Body of pancreas (tissue), 4 donors: Measurements from ENCODE around the gene VAV1. TPM values are rescaled to one million over a fixed set of nuclear protein-coding genes. Genes with fewer than 3 reads are reported as not detected.

Experiments
- ATAC-seq: fragments of 150-250 bp; one replicate; pipeline ENCODE4 v1.9.1; 2016
- DNase-seq, 4 donors: peaks; one replicate each; pipeline ENCODE4 v3.0.0-alpha.2; 2019
- H3K27ac ChIP-seq, 4 donors: fragments of 200-600 bp; sonication (generic); 1 replicate in 3 of 4; 2 replicates in 1 of 4; pipeline versions ENCODE4 v1.5.1 to v1.6.1; 2016 to 2019; ENCODE audit warnings: mild to moderate bottlenecking in 1 of 4, mixed read lengths in 1 of 4, moderate library complexity in 1 of 4
- H3K27me3 ChIP-seq, 2 donors: fragments of 200-600 bp; sonication (generic); one replicate each; pipeline ENCODE4 v1.6.0; 2016; ENCODE audit warnings: mild to moderate bottlenecking in 1 of 2
- H3K36me3 ChIP-seq, 2 donors: fragments of 200-600 bp; sonication (generic); replicated peaks in 1 of 2; 2 replicates each; pipeline ENCODE4 v1.5.1; 2016; ENCODE audit warnings: low read depth in 2 of 2; ENCODE audit not compliant: insufficient read depth in 1 of 2
- H3K4me1 ChIP-seq: fragments of 200-600 bp; sonication (generic); one replicate; pipeline ENCODE4 v1.6.0; 2016
- H3K4me3 ChIP-seq, 2 donors: fragments of 200-600 bp; sonication (generic); 1 replicate in 1 of 2; 2 replicates in 1 of 2; pipeline ENCODE4 v1.5.1; 2016 to 2019
- H3K9me3 ChIP-seq, 3 donors: fragments of 200-600 bp; sonication (generic); 1 replicate in 2 of 3; 2 replicates in 1 of 3; pipeline ENCODE4 v1.5.1; 2016
- CTCF ChIP-seq, 7 experiments: fragments of 450-650 bp in 4 of 7; fragments of 200-600 bp in 3 of 7; sonication (generic) in 3 of 7; IDR thresholded peaks; one replicate each; pipeline ENCODE4 v1.5.1; 2016 to 2019; ENCODE audit warnings: antibody characterized with exemption in 7 of 7
- POLR2A ChIP-seq, 3 donors: fragments of 450-650 bp; IDR thresholded peaks; one replicate each; pipeline ENCODE4 v1.6.1; 2016; ENCODE audit warnings: antibody characterized with exemption in 3 of 3, mild to moderate bottlenecking in 2 of 3
- WGBS, 2 donors: methylation state at CpG; one replicate each; pipeline ENCODE4 v1.1.5; 2017; 5-methylcytosine and 5-hydroxymethylcytosine counted together
- intact Hi-C: fragments of 100-400 bp; cut with DNase I; formaldehyde crosslinking; loops from one replicate; pipeline ENCODE4 v1.15.1; 2023
- total RNA-seq, 2 donors: library from RNA; depleted of rRNA; stranded (reverse); fragments of >200 nt; gene quantifications; one replicate each; pipeline ENCODE4 v1.1.0, GENCODE V29; 2016

Gene VAV1
- total RNA-seq, 2 donors from 2014 or later, result 1.3 to 5.6 TPM

- no peaks in the 10 kb centered on the region for H3K4me1 ChIP-seq
- 53 to 76% methylated on average over 3 to 4 of the region's 4 CpGs for WGBS, 2 donors
Measured at GRCh38 chr19:6779206-6779605, 6.7 kb downstream of the VAV1 start.

GRCh38 chr19:6787393-6787792 is 14.9 kb downstream of the VAV1 start:
- 88% methylated on average over 4 of the region's 4 CpGs for WGBS, 2 donors
- Histone ChIP-seq H3K27me3 (no peaks in the 10 kb centered on the region), H3K4me1 (no peaks in the 10 kb centered on the region), H3K4me3 (no peak overlapping the region), H3K9me3 (no peaks in the 10 kb centered on the region), H3K27ac (no peak overlapping the region), H3K36me3 (no peaks in the 10 kb centered on the region)
- no peak for DNase-seq
- TF ChIP-seq POLR2A (IDR thresholded peaks at IDR 0.05) (no peak), CTCF (IDR thresholded peaks at IDR 0.05) (no peak)
- no peak for ATAC-seq
- intact Hi-C loops, result no loop called here

More at GRCh38 chr19:6779206-6779605, 6.7 kb downstream of the VAV1 start:
- TF ChIP-seq CTCF (IDR thresholded peaks at IDR 0.05) (no peak), POLR2A (IDR thresholded peaks at IDR 0.05) (no peak)
- ATAC-seq (no peak), DNase-seq (no peak)
- no peaks in the 10 kb centered on the region for H3K9me3 ChIP-seq
- H3K4me3 ChIP-seq, result no peak overlapping the region
- H3K27me3 ChIP-seq, result no peaks in the 10 kb centered on the region
- intact Hi-C loops, result loop anchor here (10.0 kb wide), 1 partner anchor 86 kb away; no protein-coding TSS in a partner anchor
- H3K27ac ChIP-seq, result no peak overlapping the region
- no peaks in the 10 kb centered on the region for H3K36me3 ChIP-seq

- Histone ChIP-seq H3K27ac (no peak overlapping the region), H3K36me3 (no peaks in the 10 kb centered on the region), H3K4me1 (no peaks in the 10 kb centered on the region), H3K27me3 (no peaks in the 10 kb centered on the region), H3K9me3 (no peaks in the 10 kb centered on the region), H3K4me3 (no peak overlapping the region)
- no peak for ATAC-seq
- no peak for TF ChIP-seq CTCF (IDR thresholded peaks at IDR 0.05)
- no peak for TF ChIP-seq POLR2A (IDR thresholded peaks at IDR 0.05)
- WGBS, 2 donors, result 52 to 57% methylated on average over 4 of the region's 4 CpGs
- intact Hi-C loops, result no loop called here
- DNase-seq, result no peak
Measured at GRCh38 chr19:6788896-6789295, 16.4 kb downstream of the VAV1 start.

GRCh38 chr19:6790194-6791128 is 18.0 kb downstream of the VAV1 start:
- Histone ChIP-seq H3K4me3 (no peak overlapping the region), H3K27me3 (no peaks in the 10 kb centered on the region), H3K9me3 (no peaks in the 10 kb centered on the region), H3K36me3 (no peaks in the 10 kb centered on the region), H3K27ac (no peak overlapping the region), H3K4me1 (no peaks in the 10 kb centered on the region)
- TF ChIP-seq CTCF (IDR thresholded peaks at IDR 0.05), result no peak
- TF ChIP-seq POLR2A (IDR thresholded peaks at IDR 0.05), result no peak
- DNase-seq (no peak), ATAC-seq (no peak)
- intact Hi-C loops, result no loop called here
- WGBS, 2 donors, result 37 to 48% methylated on average over 5 of the region's 5 CpGs
